HepG2 (cell line): ENCODE data around the gene DNPH1. TPM values are rescaled to one million over a fixed set of nuclear protein-coding genes. Genes with fewer than 3 reads are reported as not detected.

Source experiments
- BRCA1 ChIP-seq: sonication (generic); formaldehyde crosslinking; IDR thresholded peaks from 2 replicates; pipeline ENCODE4 v1.4.0; 2020; ENCODE audit warnings: missing genetic modification reagents
- ISX ChIP-seq: sonication (generic); formaldehyde crosslinking; conservative IDR thresholded peaks from 2 replicates; pipeline ENCODE4 v1.5.0; 2020; ENCODE audit warnings: missing genetic modification reagents
- MBNL3 ChIP-seq: fragments of 250-450 bp; sonication (Bioruptor Pico); conservative IDR thresholded peaks from 2 replicates; pipeline ENCODE4 v1.8.0; 2022; ENCODE audit warnings: mild to moderate bottlenecking, inconsistent platforms
- NONO ChIP-seq, 2 experiments: fragments of 450-650 bp in 1 of 2; sonication (generic) in 1 of 2; formaldehyde crosslinking in 1 of 2; IDR thresholded peaks in 1 of 2; conservative IDR thresholded peaks in 1 of 2; 2 replicates each; pipeline versions ENCODE4 v1.6.1 to v1.8.0; 2017 to 2022; ENCODE audit warnings: mild to moderate bottlenecking in 1 of 2, missing genetic modification reagents in 1 of 2, moderate library complexity in 1 of 2
- REPIN1 ChIP-seq: sonication (generic); formaldehyde crosslinking; IDR thresholded peaks from 2 replicates; pipeline ENCODE4 v1.8.0; 2022; ENCODE audit warnings: missing genetic modification reagents, low read depth, mild to moderate bottlenecking, borderline replicate concordance
- RORA ChIP-seq: sonication (generic); formaldehyde crosslinking; IDR thresholded peaks from 2 replicates; pipeline ENCODE4 v1.5.0; 2020; ENCODE audit warnings: mild to moderate bottlenecking, missing genetic modification reagents, moderate library complexity
- SATB2 ChIP-seq: sonication (generic); formaldehyde crosslinking; IDR thresholded peaks from 2 replicates; pipeline ENCODE4 v1.5.0; 2020; ENCODE audit warnings: missing genetic modification reagents
- TARDBP ChIP-seq: sonication (generic); formaldehyde crosslinking; IDR thresholded peaks from 2 replicates; pipeline ENCODE4 v1.8.0; 2022; ENCODE audit warnings: mild to moderate bottlenecking, missing genetic modification reagents
- ZBTB38 ChIP-seq: sonication (generic); formaldehyde crosslinking; IDR thresholded peaks from 2 replicates; pipeline ENCODE4 v1.5.1; 2020; ENCODE audit warnings: mild to moderate bottlenecking, missing genetic modification reagents
- ZBTB7A ChIP-seq: sonication (generic); formaldehyde crosslinking; IDR thresholded peaks from 2 replicates; pipeline ENCODE4 v1.8.0; 2022; ENCODE audit warnings: mild to moderate bottlenecking, missing genetic modification reagents
- ZNF12 ChIP-seq: sonication (generic); formaldehyde crosslinking; IDR thresholded peaks from 2 replicates; pipeline ENCODE4 v1.5.0; 2020; ENCODE audit warnings: missing genetic modification reagents
- ZNF207 ChIP-seq: fragments of 450-650 bp; IDR thresholded peaks from 2 replicates; pipeline ENCODE4 v1.6.1; 2016; ENCODE audit warnings: antibody characterized with exemption, borderline replicate concordance
- ZNF24 ChIP-seq: fragments of 450-650 bp; IDR thresholded peaks from 2 replicates; pipeline ENCODE4 v1.6.1; 2017; ENCODE audit warnings: antibody characterized with exemption, mild to moderate bottlenecking
- ZNF430 ChIP-seq: sonication (generic); formaldehyde crosslinking; IDR thresholded peaks from 2 replicates; pipeline ENCODE4 v1.9.0; 2021; ENCODE audit warnings: mild to moderate bottlenecking, missing genetic modification reagents
- ZNF451 ChIP-seq: sonication (generic); formaldehyde crosslinking; IDR thresholded peaks from 2 replicates; pipeline ENCODE4 v1.5.0; 2020; ENCODE audit warnings: mild to moderate bottlenecking, missing genetic modification reagents
- ZNF749 ChIP-seq: sonication (generic); formaldehyde crosslinking; IDR thresholded peaks from 2 replicates; pipeline ENCODE4 v1.8.0; 2022; ENCODE audit warnings: mild to moderate bottlenecking, missing genetic modification reagents, moderate library complexity, borderline replicate concordance
- ZNF777 ChIP-seq: sonication (generic); formaldehyde crosslinking; IDR thresholded peaks from 2 replicates; pipeline ENCODE4 v1.4.0; 2020; ENCODE audit warnings: missing genetic modification reagents
- ZSCAN22 ChIP-seq: sonication (generic); formaldehyde crosslinking; IDR thresholded peaks from 2 replicates; pipeline ENCODE4 v1.4.0; 2020; ENCODE audit warnings: mild to moderate bottlenecking, missing genetic modification reagents
- polyA plus RNA-seq, 8 experiments: library from polyadenylated mRNA; depleted of rRNA in 3 of 8; stranded (reverse) in 7 of 8; unstranded in 1 of 8; fragments of >200 nt; fragmentation: Illumina TruSeq in 4 of 8; extraction: Trizol in 4 of 8; gene quantifications; 2 replicates each; pipeline versions ENCODE4 v1.2.1 to v1.2.3, GENCODE V29; 2011 to 2016; ENCODE audit warnings: low read depth in 4 of 8, missing spikeins in 1 of 8, mixed read lengths in 1 of 8; ENCODE audit not compliant: insufficient read depth in 1 of 8
- total RNA-seq, 5 experiments: library from RNA; depleted of rRNA; stranded (reverse); fragments of >200 nt; fragmentation: Illumina TruSeq; extraction: Trizol; gene quantifications; 2 replicates each; pipeline ENCODE4 v1.2.3, GENCODE V29; 2016; ENCODE audit warnings: low read depth in 1 of 5
- TF ChIP-seq, protein P1 (sequence below), 2 experiments: sonication (generic) in 1 of 2; formaldehyde crosslinking in 1 of 2; IDR thresholded peaks; 2 replicates each; pipeline versions ENCODE4 v1.6.1 to v1.9.0; 2014 to 2022; ENCODE audit warnings: antibody characterized with exemption in 1 of 2, borderline replicate concordance in 1 of 2, inconsistent platforms in 1 of 2, low read depth in 1 of 2, missing genetic modification reagents in 1 of 2
- TF ChIP-seq, protein P2 (sequence below): IDR thresholded peaks from 2 replicates; pipeline ENCODE4 v1.6.1; 2016; ENCODE audit warnings: missing compliant biosample characterization, missing genetic modification reagents, borderline replicate concordance
- TF ChIP-seq, protein P3 (sequence below): sonication (generic); formaldehyde crosslinking; IDR thresholded peaks from 2 replicates; pipeline ENCODE4 v1.4.0; 2020; ENCODE audit warnings: mild to moderate bottlenecking, low read depth, missing genetic modification reagents

The DNPH1 gene
- total and polyA plus RNA-seq, 2 of the 13 experiments (the other 11 are each of a cell fraction or from before 2014, with no cell fraction given) = 56.5 to 75.1 TPM

DNA sequence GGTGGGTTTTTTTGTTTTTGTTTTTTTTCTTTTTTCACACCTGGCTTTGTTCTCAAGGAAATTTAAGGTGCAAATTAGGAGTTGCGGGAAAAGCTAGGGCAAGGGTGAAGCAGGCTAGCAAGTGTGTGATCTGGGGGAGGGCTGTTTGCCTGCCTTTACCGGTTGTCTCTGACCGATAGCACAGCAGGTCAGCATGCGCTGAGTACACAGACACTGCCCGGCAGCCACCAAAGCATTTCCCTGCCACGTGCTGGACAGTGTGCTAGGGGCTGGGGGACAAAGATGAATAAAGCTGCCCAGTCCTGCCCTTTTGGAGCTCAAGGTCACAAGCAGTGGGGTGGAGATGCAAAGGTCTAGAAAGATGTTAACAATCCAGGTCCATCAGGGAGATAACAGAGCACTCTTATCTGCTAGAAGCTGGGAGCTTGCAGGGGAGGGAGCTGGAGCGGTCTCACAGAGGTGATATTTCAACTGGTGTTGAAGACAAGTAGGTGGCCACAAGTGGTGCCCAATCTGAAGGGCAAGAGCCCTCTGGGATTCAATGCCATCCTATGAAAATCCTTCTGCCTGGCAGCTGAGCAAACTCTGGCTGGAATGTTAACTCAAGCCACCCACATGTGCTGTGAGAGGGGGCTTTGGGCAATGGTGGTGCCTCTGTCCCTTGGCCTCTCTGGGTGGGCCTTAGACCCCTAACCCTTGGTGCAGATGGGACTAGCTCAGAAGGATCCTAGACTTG is 38.5 kb upstream of the DNPH1 start (continued):
- TF ChIP-seq, protein P1, sequence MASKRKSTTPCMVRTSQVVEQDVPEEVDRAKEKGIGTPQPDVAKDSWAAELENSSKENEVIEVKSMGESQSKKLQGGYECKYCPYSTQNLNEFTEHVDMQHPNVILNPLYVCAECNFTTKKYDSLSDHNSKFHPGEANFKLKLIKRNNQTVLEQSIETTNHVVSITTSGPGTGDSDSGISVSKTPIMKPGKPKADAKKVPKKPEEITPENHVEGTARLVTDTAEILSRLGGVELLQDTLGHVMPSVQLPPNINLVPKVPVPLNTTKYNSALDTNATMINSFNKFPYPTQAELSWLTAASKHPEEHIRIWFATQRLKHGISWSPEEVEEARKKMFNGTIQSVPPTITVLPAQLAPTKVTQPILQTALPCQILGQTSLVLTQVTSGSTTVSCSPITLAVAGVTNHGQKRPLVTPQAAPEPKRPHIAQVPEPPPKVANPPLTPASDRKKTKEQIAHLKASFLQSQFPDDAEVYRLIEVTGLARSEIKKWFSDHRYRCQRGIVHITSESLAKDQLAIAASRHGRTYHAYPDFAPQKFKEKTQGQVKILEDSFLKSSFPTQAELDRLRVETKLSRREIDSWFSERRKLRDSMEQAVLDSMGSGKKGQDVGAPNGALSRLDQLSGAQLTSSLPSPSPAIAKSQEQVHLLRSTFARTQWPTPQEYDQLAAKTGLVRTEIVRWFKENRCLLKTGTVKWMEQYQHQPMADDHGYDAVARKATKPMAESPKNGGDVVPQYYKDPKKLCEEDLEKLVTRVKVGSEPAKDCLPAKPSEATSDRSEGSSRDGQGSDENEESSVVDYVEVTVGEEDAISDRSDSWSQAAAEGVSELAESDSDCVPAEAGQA (IDR thresholded peaks at IDR 0.05; ENCODE audit: low read depth) = peak; percentile 88
- TF ChIP-seq, protein P1 (CRISPR knock-in tag; IDR thresholded peaks at IDR 0.05; ENCODE audit: borderline replicate concordance) = peak; percentile 76; the same call in 1 of the 2 replicates
- TF ChIP-seq ISX (CRISPR knock-in tag) (no peak), ZBTB38 (CRISPR knock-in tag) (peak; percentile 99), RORA (CRISPR knock-in tag) (no peak; the same call in 1 of the 2 replicates), ZBTB7A (CRISPR knock-in tag) (peak; percentile 99), MBNL3 (no peak), ZSCAN22 (CRISPR knock-in tag) (0 out of 2 replicates have a peak, but pooled peaks have one; percentile 65), REPIN1 (CRISPR knock-in tag) (peak; percentile 100), ZNF451 (CRISPR knock-in tag) (peak; percentile 99), ZNF24 (peak; percentile 80), SATB2 (peak; percentile 22; the same call in 1 of the 2 replicates), ZNF12 (CRISPR knock-in tag) (peak; percentile 74), NONO (IDR thresholded peaks at IDR 0.05) (no peak), NONO (CRISPR knock-in tag; conservative IDR thresholded peaks at IDR 0.05) (peak; percentile 100), ZNF207 (no peak), BRCA1 (no peak), ZNF777 (CRISPR knock-in tag) (0 out of 2 replicates have a peak, but pooled peaks have one; percentile 41), TARDBP (CRISPR knock-in tag) (peak; percentile 100), ZNF749 (peak; percentile 98), ZNF430 (CRISPR knock-in tag) (peak; percentile 100)
- TF ChIP-seq, protein P2, sequence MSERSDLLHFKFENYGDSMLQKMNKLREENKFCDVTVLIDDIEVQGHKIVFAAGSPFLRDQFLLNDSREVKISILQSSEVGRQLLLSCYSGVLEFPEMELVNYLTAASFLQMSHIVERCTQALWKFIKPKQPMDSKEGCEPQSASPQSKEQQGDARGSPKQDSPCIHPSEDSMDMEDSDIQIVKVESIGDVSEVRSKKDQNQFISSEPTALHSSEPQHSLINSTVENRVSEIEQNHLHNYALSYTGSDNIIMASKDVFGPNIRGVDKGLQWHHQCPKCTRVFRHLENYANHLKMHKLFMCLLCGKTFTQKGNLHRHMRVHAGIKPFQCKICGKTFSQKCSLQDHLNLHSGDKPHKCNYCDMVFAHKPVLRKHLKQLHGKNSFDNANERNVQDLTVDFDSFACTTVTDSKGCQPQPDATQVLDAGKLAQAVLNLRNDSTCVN (CRISPR knock-in tag) = peak; percentile 99
- TF ChIP-seq, protein P3, sequence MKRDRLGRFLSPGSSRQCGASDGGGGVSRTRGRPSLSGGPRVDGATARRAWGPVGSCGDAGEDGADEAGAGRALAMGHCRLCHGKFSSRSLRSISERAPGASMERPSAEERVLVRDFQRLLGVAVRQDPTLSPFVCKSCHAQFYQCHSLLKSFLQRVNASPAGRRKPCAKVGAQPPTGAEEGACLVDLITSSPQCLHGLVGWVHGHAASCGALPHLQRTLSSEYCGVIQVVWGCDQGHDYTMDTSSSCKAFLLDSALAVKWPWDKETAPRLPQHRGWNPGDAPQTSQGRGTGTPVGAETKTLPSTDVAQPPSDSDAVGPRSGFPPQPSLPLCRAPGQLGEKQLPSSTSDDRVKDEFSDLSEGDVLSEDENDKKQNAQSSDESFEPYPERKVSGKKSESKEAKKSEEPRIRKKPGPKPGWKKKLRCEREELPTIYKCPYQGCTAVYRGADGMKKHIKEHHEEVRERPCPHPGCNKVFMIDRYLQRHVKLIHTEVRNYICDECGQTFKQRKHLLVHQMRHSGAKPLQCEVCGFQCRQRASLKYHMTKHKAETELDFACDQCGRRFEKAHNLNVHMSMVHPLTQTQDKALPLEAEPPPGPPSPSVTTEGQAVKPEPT = peak; percentile 96
